RKO (cell line): ENCODE measurements around the gene IPCEF1.
A peak's percentile ranks its signal among the peaks of the same experiment; 100 is the strongest.

Source experiments
- DNase-seq: peaks from one replicate; pipeline ENCODE4 v3.0.0-alpha.2; 2016; ENCODE audit warnings: low spot score

IPCEF1 gene

DNA sequence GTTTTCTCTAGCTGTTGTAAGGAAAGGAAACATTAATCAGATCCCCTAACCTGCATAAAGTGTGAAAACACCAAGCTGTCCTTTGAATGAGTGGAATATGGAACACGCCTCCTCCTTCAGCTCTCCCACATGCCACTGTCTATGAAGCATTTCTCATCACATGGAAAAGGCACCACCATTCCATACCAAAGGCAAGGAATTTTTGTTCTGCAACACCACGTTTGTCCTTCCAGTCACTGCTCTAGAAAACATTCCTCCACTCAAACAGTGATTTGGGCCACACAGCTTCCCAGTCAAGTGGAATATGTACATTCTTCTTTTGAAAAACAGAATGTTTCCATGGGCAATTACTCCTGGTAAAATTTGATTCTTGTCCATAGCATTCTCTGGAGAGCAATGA, 197.5 kb downstream of the IPCEF1 start:
- no peak for DNase-seq

DNA sequence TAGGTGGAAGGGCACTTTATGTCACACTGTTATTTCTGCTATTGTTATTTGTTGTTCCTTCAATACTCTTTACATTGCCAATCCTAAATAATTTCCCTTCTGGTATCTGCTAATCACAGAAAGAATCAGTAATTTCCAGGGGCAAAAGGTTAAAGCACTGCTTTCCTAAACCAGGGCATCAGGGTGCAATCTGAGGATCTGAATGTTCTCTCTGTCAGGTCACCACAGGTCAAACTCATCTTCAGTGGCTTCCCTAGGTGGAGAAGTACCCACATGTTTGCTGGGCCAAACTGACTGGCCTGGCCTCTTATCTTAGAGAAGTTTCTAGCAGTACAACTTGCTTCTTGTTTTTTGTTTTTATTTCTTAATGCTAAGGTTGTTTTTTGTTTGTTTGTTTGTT, 198.9 kb downstream of the IPCEF1 start:
- DNase-seq: no peak

DNA sequence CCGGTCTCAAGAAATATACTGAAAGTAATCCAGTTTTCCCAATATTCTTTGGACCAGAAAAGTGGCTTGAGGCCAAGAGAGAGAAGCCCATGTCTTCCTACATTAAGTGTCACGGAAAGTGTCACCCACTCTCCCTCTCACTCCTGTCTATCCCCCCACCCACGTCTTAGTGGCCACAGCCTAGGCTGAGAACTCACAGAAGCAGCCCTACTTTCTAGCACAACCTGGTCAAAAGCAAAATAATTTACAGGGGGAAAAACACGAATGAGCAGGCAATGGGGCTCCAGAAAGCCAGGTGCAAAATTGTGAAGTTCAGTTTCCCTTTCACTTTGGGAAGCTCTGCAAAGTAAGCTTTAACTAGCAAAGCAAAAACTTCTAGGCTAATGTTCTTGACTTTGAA, 199.5 kb downstream of the IPCEF1 start:
- DNase-seq: no peak

DNA sequence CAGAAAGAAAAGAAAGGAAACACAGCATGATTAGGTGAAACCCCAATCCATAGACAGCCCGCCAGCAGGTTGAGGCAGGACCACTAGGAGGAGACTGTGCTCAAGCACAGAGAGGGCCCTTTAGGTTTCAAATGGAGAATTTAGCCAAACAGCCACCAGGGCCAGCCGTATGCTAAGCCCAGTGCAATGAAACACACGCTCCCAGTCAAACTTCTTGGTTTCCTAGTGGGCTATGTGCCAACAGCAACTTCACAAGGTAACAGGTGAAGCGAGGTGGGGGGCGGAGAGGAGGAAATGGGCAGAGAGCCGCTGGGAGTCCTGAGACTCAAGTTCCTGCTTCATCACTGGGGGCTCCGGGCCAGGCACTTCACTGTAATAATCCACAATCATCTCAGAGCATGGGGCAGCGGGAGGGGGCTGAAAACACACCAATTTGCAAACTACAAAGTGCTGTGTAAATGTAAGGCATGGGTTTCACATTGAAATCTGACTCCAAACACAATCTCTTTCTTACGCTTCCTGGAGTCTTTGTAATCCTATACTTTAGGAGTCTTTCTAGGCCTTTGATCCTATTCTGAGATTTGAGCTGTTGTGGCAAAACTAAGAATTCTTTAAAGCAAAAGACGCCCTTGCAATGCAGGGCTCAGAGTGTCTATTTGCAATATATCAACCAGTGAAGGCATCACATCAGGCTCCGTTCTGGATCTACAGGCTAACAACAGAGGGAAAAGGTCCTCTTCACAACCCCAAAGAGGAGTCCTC, 200.3 kb downstream of the IPCEF1 start:
- DNase-seq: peak; percentile 10

DNA sequence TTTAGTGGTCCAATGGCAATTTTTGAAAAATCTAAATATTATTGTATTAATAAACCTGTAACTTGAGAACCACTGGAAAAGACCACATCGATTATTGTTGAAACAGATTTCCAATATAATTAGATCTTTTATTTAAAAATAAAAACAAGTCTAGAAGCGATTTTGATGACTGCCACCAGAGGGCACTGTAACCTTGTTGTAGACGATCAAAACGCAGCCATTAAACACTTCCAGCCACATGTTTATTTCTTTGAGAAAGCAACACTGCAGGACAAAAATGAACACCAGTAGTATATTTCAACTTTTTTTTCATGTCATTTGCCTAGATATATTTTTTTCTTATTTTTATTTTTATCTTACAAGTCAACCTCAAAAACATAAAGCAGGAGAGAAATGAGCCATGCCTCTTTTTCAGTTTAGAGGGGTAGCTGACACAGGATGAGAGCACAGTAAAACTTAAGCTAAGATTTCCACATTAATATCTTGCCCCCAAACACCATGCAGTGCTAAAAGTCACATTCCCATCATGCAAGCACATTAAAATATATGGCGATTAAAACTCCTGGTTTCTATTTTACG, 202.1 kb downstream of the IPCEF1 start:
- DNase-seq: peak; percentile 71

DNA sequence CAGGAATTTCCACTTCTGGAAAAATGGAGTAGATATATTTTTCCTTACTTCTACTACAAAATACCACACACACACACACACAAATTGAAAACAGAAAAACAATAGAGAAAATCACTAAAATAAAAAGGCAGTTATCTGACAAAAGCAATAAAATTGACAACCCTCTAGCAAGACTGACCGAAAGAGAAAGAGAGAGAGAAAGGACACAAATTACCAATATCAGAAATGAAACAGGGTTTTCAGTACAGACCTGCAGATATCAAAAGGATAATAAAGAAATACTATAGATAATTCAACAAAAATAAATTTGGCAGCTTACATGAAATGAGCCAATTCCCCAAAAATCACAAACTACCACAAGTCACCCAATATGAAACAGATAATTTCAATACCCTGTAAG, 212.8 kb downstream of the IPCEF1 start:
- DNase-seq: no peak

DNA sequence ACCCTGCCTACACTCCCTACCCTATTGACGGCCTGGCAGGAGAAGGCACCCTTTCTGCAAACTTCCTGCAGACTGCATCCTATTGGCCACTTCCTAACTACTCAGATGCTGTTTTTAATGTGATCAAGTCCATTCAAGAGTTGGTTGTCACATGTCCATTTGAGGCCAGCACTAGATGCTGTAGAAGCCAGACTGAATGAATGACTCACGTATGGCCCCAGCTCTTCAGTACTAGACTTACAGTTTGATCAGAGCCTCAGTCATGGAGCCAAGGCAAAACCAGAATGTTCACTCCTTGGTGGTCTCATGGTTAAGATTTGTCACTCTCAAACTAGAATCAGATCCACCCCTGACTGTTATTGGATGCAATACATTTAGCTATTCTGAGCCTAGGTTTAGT, 215.9 kb downstream of the IPCEF1 start:
- DNase-seq: peak; percentile 3

DNA sequence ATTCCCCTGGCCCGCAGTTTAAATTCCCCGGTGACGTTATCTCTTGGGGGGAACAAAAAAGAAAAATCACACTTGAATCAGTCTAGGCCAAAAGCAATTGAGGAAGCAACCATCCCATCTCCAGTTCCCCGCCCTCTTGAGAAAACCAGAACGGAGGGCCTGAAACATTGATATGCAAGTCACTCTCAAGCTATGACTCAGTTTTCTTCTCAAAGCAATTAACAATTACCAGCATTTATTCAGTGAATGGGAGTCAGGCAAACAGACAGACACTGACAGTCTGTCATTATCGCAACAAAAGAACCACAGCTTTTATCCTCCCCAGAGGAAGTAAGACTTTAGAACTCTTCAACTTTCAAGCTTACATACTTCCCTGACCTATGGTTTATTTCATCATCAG, 216.7 kb downstream of the IPCEF1 start:
- DNase-seq: no peak

DNA sequence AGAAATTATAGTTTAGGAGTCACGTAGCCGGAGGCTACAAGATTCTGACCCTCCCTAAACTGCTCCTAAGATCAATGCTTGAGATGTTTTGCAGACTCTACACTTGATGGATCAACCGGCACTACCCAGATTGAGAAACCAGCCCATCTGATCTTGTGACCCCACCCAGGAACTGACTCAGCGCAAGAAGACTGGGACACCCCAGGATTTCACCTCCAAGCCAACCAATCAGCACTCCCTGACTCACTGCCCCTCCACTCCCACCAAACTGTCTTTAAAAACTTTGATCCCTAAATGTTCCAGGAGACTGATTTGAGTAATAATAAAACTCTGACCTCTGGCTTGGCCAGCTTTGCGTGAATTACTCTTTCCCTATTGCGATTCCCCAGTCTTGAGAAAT, 217.8 kb downstream of the IPCEF1 start:
- no peak for DNase-seq

DNA sequence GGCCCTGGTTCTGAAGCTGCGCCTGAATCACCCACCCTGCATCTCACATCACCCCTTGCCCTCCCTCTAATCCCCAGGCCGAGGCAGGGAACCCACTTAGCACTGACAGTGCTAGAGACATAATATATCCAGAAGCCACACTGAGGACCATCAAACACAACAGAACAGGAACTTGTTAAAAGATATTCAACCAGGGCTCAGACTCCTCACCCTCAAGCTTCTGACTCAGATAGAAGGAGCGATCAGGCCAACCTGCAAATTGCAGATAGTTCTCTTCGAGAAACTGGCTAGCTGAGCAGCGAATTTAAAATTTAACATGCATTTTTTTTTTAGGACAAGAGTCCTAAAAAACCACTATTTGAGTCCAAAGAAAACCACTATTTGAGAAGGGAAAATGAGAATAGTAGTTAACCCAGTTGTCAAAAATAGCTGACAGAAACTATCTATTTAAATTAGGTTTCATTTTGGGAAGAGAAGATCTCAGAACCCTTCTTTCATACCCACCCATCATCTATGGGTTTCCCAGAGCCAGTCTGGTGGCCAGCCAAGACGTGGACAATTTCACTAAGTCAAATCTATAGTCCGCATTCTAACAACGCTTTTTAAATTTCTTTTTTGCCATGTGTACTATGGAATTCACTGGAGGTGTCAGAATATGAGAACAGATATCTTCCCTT, 222.0 kb downstream of the IPCEF1 start:
- DNase-seq: no peak

DNA sequence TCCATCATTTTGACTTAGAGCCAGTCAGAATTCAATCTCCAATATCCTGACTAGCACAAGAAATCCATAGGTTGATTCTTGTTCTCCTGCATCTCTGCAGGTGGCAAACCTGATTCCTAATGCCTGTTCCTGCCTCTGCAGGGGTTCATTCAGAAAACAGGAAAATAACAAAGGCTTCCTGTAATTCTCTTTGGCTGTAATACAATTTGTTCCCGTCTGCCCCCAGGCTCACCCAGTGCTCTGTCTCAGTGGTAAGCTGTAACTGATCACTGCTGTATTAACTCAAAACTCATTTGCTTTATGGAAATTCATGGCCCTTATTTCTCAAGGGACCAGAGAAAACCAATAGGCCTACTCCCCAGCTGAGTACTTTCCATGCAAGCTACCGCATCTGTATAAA, 228.9 kb downstream of the IPCEF1 start:
- DNase-seq: no peak

DNA sequence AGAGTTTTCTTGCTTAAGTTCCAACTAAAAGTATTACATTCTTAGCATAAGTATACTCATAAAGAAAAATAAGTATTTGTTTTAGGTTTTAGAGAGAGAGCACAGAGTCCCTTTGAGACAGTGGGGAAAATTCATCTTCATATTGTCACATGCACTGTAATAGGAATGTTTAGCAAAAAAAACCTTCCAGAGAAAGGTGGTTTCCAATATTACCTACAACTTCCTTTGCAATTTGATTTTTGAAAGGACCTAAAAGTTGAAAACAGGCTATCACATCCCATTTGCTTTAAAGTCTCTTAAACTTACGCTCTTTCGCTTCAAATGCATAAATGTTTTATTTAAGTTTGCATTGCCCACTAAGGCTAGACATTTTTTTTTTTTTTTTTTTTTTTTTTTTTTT, 231.2 kb downstream of the IPCEF1 start:
- no peak for DNase-seq

DNA sequence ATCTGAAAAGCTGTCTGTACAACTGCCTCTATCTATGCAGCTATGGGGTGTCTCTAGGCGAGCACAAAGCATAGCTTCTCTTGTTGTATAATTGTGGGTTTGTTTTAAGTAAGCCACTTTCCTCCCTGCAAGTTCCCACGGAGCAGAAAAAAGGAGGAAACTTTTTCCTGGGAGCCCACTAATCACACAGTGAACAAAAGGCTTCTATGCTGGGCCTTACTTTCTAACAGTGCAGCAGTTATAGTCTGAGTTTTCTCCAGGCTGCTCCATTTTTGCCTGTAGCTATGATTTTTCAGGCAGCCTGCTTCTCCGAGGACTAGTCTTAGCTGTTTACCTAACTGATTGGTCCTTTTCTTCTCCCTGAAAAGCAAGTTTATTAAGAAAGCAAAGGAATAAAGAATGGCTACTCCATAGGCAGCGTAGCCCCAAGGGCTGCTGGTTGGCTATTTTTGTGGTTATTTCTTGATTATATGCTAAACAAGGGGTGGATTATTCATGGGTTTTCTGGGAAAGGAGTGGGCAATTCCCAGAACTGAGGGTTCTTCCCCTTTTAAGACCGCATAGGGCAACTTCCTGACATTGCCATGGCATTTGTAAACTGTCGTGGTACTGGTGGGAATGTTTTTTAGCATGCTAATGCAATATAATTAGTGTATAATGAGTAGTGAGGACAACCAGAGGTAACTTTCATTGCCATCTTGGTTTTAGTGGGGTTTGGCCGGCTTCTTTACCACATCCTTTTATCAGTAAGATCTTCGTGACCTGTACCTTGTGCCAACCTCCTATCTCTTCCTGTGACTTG, 233.2 kb downstream of the IPCEF1 start:
- no peak for DNase-seq

DNA sequence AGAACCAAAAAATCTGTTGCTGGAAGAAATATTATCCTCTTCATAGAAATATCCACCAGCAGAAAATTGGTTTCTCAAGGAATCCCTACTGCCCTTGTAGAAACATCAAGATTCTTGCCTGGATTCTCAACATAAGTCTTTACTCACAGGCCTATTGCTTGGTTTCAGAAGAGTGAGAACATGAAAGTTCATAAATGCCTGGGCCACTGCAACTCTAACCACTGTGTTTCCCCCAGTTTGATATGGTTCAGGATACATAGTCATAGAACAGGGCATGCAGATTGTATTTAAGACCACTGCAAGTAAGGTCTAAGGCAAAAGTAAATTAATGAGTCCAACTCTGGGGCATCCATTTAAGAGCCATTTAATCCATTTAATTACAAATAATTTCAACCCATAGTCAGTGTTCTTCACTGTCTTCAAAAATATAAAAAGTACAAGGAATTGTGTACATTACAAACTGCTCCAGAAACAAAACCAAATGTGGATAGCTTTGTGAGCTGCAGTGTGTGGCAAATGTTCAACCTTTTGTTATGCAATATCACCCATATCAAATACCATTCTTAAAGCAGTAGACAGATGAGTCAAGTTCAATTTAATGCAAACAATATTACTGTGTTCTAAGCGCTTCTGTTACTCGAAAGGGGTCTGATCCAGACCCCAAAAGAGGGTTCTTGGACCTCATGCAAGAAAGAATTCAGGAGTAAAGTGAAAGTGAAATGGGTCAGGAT, 234.2 kb downstream of the IPCEF1 start:
- DNase-seq: no peak

DNA sequence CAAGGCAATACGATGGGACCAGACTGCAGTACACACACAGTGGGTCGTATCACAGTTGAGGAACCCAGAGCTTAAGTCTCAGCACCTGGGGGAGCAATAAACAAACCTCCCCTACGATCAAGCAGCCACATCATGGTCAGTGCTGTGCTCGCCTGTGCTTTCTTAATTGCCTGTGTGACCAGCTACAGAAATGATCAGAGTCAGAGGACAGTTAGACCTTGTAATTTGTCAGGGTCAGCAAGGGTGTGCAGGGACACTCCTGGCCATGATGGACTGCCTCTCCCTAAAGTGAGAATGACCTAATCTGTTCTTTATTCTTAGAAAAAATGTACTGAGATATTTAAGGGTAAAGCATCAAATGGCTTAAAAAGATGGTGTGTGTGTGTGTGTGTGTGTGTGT, 239.1 kb downstream of the IPCEF1 start:
- DNase-seq: no peak

DNA sequence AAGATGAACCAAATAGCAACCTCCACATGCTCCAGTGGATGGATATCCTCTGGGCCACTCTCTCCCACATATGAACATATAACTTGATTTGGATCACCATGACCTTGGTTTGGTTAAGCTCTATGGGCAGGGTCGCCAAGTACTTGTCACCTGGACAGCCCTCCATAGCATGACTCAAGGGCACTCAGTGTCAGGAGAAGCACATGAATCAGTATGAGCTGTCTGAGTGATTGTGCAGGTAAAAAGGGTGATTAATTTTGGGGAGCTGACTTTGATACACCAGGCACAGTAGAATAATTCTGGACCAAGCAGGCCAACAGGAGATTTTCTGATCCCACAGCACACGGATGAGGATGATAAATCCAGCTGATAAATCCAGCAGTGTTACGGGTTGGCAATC, 243.2 kb downstream of the IPCEF1 start:
- DNase-seq: no peak

DNA sequence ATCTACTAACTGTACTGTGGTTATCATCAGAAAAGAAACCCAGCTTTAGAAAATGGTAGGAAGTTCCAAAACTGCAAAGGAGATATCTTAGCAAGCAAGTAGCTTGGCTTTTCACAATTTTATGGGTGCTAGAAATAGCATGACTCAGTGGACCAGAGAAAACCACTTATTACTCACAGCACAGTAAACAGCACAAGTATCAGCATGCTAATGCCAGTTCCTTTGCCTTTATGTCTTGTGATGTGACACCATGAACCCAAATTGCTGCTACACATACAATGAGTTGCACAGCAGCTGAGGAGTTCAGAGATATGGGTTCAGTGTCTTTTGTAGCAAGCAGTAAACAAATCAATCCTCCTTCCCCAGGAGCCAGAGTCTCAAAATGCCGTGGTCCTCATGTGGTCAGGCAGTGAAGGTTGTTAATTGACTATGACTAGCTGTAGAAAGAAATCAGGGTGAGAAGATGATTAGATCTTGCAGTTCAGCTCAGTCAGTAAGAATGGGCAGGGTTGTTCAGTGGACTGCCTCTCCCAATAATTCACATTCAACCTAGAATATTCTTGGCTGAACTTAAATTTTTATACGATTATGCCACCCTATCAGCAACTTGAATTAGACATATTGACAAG, 244.3 kb downstream of the IPCEF1 start:
- DNase-seq: no peak

DNA sequence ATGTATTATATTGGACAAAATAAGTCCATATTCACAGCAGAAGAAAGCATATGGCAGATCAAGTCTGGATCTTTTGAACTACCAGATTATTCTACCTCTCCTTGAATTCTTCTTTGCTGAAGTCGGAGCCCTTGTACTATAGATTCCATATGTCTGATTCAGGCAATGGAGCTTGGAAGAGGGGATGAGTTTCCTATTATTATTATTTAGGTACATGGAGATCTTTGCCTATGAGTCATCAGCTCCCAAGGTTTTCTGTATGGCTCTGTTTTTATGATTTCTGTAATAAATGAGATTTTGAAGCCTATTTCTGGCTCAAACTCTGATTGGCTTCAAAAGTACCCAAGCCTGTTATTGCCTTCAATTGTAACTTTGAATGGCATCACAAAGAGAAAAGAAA, 245.6 kb downstream of the IPCEF1 start:
- DNase-seq: no peak

DNA sequence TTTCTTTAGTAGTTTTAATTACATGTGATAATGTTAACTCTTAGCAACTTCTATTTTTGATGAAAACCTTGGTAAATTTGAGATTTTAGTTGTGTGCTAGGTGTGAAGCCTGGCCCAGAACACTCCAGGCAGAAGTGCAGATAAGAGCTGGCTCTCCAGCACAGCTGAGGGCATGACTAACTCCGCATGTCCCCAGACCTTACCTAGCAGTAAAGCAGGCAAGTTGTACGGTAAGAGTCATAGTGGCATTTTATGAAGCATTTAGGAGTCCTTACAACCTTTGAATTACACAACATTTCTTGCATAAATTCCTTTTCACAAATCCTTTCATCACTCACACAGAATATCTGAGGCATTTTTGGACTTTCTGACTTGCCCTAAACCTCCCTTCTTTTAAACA, 250.4 kb downstream of the IPCEF1 start:
- no peak for DNase-seq
